ENCODE results near the gene APOO.
A peak's percentile ranks its signal among the peaks of the same experiment; 100 is the strongest.

APOO gene

DNA sequence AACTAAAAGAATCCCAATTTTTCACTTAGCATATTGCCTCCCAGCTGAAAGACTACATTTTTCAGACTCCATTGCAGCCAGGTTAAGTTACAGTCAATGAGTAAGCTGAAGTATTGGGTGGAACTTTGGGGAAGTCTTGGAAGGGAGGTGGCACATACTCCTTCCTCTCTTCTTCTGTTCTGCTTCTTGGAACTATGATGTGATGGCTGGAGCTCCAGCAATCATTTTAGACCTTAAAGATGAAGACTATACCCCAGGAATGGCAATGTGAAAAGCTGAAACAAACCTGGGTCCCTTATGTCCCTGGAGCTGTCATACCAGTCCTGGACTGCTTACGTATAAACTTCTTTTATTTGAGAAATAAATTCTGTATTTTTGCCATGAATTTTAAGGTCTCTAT is 93.9 kb downstream of the APOO start:
- FAIRE-seq, result no peak

- no peak for FAIRE-seq
Observed at GRCh38 chrX:23811656-23812055, 96.1 kb downstream of the APOO start.

- FAIRE-seq, result no peak
Observed at GRCh38 chrX:23811108-23811651, 96.6 kb downstream of the APOO start.

DNA sequence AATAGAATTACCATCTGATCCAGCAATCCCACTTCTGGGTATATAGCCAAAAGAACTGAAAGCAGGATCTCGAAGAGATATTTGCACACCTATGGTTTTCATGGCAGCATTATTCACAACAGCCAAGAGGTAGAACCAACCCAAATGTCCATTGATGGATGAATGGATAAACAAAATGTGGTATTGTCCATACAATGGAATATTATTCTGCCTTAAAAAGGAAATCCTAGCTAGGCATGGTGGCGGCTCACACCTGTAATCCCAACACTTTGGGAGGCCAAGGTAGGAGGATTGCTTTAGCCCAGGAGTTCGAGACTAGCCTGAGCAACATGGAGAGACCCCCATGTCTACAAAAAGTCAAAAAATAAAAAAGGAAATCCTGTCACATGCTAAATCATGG is 97.5 kb downstream of the APOO start:
- FAIRE-seq, result no peak

GRCh38 chrX:23805389-23805788 is 102.3 kb downstream of the APOO start:
- FAIRE-seq, result no peak

DNA sequence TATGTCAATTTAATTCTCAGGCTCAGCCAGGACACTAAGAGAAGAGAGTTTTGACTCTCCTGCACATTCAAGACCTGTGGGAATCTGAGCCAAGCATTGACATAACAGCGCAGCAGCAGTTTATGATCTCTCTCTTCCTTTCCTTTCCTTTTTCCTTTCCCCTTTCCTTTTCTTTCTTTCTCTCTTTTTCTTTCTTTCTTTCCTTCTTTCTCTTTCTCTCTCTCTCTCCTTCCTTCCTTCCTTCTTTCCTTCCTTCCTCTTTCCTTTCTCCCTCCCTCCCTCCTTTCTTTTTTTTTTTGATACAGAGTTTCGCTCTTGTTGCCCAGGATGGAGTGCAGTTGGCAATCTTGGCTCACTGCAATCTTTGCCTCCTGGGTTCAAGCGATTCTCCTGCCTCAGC is 103.2 kb downstream of the APOO start:
- FAIRE-seq, result no peak

- no peak for FAIRE-seq
Observed at GRCh38 chrX:23803931-23804381, 103.8 kb downstream of the APOO start.

DNA sequence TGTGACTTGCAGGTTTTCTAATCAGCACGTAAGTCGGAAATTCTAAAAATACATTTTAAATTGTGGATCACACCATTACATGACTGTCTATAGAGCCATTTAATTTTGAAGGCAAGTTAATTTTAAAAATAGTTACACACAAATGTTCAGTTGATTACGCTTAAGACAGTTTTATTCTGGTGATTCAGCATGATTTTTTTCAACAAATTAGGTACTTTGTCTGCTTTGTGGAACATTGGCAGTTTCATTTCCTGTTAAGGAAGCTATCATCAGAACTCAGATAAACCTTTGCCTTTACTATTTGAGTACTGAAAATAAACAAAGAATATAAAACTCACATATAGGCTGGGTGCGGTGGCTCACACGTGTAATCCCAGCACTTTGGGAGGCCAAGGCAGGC is 105.3 kb downstream of the APOO start:
- no peak for FAIRE-seq

DNA sequence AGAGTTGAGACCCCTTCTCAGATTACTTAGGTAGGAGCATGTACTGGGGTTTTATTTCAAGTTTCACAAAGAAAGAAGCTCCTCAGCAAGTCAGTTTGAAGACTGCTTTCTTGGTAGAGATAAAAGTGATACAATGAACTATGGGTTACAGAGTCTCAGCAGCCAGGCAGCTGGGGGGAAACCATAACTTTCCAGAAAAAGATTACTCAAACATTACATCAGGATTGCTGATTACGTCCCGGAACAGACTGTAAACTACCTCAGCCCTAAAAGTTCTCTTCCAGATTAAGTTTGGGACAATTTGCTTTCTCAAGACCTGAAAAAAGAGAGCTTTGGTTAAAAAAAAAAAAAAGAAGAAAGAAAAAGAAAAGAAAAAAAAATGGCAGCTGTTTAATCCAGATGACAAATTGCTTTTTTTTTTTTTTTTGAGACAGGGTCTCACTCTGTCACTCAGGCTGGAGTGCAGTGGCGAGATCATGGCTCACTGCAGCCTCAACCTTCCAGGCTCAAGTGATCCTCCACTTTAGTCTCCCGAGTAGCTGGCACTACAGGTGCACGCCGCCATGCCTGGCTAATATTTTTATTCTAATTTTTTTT is 108.2 kb downstream of the APOO start:
- FAIRE-seq, result no peak

DNA sequence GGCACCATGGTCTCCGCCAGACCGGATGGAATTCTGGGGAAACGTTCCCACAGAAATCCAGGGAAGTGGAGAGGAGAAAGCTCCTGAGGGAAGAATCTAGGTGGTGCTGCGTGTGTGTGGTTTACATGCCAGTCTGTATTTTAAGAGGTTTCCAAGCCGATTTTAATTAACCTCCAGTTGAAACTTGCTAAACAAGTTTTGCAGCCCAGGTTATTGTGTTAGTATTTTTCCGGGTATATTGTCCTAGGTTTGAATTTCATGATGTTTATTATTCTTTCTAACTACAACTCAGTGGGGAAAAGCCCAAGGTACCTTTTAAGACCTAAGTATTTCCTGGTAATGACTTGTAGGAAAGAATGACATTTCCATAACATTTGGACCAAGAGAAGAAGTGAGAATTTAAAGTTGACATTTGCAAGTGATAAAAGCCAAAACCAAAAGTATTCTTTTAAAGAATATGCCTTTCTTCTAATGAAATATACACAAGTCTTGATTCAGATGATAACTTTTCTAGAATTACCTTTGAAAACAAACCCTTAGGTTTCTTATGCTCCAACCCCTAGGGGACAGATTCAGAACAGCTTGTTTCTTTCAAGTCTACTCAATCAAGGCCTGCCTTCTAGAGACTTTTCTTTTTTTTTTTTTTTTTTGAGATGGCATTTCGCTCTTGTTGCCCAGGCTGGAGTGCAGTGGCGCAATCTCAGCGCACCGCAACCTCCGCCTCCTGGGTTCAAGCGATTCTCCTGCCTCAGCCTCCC is 110.2 kb downstream of the APOO start:
- no peak for FAIRE-seq

DNA sequence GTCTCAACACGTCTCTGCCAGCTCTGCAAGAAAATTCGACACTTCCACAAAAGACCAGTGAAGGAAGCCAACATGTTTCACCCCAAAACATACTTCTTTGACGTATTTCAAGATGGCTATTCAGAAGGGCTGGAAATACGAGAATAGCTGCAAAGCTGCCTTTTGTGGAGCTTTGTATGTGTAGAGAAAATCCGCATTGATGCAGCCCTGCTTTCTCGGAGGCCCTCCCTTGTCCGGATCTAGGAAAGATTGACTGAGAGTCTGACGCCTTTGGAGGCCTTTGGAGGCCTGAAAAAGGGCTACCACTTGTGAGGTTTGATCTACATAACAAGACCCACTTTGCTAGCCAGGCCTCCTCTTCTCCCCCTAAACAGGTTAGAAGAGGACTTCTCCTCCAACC is 112.5 kb downstream of the APOO start:
- FAIRE-seq, result no peak

GRCh38 chrX:23792861-23793553 is 114.7 kb downstream of the APOO start:
- no peak for FAIRE-seq

GRCh38 chrX:23790155-23790497 is 117.6 kb downstream of the APOO start:
- peak; percentile 64 for FAIRE-seq

DNA sequence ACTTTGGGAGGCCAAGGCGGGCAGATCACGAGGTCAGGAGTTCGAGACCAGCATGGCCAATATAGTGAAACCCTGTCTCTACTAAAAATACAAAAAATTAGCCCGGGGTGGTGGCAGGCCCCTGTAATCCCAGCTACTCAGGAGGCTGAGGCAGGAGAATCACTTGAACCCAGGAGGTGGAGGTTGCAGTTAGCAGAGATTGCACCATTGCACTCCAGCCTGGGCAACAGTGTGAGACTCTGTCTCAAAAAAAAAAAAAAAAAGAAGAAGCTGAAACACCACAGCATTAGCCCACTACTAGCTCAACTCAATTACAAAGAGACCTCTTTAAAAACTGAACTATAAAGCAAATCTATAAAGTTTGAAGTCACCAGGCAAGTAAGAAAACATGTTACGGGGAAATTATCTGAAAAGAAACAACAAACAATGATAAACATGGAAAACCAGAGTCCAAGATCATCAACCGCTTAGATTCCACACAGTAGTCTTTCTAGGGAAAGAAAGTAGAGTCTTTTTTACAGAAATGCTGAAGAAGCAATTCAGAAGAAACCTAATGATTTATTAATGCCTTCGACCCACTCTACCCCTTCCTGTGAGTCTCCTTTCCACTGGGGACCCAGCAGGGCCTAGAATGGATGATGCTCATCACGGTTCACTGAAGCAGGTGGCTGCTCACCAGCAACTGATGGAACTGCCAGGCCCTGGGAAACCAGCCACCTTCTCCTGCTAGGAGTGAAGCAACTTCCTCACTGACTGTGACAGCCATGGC is 118.2 kb downstream of the APOO start:
- FAIRE-seq, result no peak

GRCh38 chrX:23788946-23789345 is 118.8 kb downstream of the APOO start:
- FAIRE-seq, result no peak

DNA sequence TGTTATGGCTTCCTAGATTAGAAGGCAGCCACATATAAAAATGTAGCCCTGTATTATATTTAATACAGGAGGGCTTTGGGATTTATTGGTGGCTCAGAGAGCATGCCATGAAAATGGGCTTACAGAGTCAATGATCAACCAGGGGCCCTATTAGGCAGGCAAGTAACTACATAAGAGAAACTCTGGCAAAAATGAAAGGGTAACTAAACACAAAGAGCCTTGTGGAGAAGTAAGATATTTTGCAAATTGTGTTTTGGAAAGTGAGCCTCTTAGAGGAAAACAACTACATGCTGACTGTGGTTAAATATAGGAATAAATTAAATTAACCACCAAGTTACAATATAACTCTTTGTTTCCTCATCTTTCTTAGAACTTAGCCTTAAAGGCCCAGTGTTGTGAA is 119.2 kb downstream of the APOO start:
- no peak for FAIRE-seq

DNA sequence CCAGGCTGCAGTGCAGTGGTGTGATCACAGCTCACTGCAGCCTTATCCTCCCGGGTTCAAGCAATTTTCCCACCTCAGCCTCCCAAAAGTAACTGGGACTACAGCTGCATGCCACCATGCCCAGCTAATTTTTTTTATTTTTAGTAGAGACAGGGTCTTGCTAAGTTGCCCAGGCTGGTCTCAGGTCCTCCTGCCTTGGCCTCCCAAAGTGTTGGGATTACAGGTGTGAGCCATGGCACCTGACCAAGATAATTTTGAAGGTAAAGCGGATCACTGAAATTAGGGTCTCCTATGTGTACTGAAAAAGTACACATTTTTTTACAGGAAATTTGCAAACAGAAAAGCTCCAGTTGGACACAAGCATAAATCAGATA is 120.0 kb downstream of the APOO start:
- FAIRE-seq, result no peak

- FAIRE-seq, result no peak
Observed at GRCh38 chrX:23786268-23786815, 121.4 kb downstream of the APOO start.

DNA sequence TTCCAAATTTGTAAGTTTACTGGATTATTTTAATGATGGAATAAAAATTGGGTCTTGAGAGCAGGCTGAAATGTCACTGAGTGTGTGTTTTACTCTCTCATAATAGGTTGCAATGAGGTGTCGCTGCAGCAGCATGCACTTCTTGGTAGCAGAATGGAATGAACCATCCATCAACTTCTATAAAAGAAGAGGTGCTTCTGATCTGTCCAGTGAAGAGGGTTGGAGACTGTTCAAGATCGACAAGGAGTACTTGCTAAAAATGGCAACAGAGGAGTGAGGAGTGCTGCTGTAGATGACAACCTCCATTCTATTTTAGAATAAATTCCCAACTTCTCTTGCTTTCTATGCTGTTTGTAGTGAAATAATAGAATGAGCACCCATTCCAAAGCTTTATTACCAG is 122.2 kb downstream of the APOO start:
- no peak for FAIRE-seq

DNA sequence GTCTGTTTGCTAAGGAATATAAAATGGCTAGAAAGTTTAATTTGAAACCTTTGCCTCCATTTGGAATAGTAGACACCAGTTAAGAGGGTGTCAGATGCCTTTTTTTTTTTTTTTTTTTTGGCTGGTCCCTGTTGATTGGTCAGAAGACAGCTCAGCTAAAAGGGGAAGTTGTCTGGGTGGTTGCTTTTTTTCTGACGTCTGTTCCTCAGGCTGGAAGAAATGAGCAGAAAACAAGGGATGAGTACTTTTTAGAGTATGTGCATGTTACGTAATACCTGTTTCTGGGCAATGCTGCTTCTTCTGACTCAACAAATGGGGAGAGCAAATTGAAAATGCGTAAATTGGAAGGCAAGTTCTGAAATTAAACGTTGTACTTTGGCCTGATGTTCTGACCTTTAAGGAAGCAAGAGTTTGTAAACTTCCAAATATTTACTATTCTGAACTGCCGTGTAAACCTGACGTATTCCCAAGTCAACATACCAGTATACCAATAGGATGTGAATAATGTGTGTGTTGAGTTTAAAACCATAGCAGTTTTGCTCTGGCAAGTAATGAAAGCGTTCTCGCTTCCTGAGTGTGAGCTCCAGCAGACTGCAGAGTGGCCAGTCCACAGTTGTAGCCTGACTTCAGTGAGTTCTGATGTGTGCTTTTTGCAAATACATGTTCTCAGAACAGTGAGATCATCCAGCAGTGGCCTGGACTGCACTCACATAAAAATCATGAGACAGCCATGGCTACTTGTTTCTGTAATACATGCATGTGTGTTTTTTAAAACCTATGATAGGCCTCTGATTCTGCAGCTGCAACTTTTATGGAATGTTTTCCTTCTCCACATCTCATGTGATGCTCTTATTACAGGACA is 123.0 kb downstream of the APOO start:
- FAIRE-seq, result no peak

DNA sequence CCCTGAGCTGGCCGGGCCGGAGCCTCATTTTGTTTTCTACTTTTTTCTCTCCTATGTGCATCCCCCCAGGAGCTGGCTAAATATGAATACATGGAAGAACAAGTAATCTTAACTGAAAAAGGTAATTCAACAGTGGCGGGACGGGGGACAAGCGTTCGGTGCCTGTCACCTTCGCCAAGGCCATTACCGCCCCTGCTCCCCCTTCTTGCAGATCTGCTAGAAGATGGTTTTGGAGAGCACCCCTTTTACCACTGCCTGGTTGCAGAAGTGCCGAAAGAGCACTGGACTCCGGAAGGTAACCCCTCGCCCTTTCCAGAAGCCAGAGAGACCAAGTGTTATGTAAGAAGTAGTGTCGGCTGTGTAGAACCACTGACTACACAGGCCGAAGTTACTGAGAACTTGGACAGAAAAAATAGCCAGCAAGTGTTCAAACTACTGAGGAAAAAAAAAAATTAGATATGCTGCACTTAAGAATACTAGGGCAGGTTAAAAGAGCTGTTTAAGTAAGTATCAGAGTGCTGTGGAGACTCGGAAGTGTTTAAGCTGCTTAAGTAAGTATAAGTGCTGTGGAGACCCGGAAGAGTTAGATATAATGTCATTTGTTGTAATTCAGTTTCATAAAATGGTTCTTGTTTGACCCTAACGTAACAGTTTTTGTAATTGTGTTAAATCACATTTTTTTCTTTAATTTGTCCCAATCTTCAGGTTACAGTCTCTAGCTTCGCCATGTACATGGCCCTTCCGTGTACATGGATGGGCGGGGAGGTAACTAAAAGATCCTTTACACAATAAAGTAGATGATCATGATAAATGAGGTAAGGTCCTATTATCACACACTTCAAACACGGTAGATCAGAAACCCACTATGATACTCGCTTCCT is 123.9 kb downstream of the APOO start:
- no peak for FAIRE-seq
